ENCODE measurements around the gene CCS.

- TF ChIP-seq CTCF (IDR thresholded peaks at IDR 0.05) (peak in 1 of 3 donors; percentile 15), POLR2A (IDR thresholded peaks at IDR 0.05) (peak; percentile 94), POLR2AphosphoS5 (IDR thresholded peaks at IDR 0.05) (peak; percentile 84 to 96 (median 85))
Observed at GRCh38 chr11:66638177-66639065, 45.4 kb downstream of the CCS start, which contains the start of gene RBM4.
